ENCODE data around the gene P2RY12.
"Not testable (repeated sequence)": the region's sequence is repeated elsewhere in the genome, so short reads cannot be mapped to it uniquely, and the experiment has no call there.

Gene P2RY12

GRCh38 chr3:151392191-151392590 lies 7.6 kb upstream of the P2RY12 start:
- not testable (repeated sequence) for DNase-seq

- no peak for DNase-seq
Measured at GRCh38 chr3:151391720-151392119, 7.2 kb upstream of the P2RY12 start.

GRCh38 chr3:151387842-151388241 lies 3.3 kb upstream of the P2RY12 start:
- DNase-seq, result no peak

GRCh38 chr3:151387432-151387831 lies 2.9 kb upstream of the P2RY12 start:
- DNase-seq, result no peak

- no peak for DNase-seq
Measured at GRCh38 chr3:151386056-151386455, 1.5 kb upstream of the P2RY12 start.

GRCh38 chr3:151383956-151384355 lies 597 bp downstream of the P2RY12 start:
- no peak for DNase-seq

- no peak for DNase-seq
Measured at GRCh38 chr3:151383111-151383510, 1.4 kb downstream of the P2RY12 start.

- no peak for DNase-seq
Measured at GRCh38 chr3:151382671-151383070, 1.9 kb downstream of the P2RY12 start.

- DNase-seq, result no peak
Measured at GRCh38 chr3:151379083-151379734, 5.3 kb downstream of the P2RY12 start.

GRCh38 chr3:151377768-151378385 lies 6.7 kb downstream of the P2RY12 start:
- DNase-seq, result no peak

- DNase-seq, result no peak
Measured at GRCh38 chr3:151372063-151372820, 12.3 kb downstream of the P2RY12 start.

- DNase-seq, result no peak
Measured at GRCh38 chr3:151371526-151371925, 13.0 kb downstream of the P2RY12 start.

- DNase-seq, result no peak
Measured at GRCh38 chr3:151367448-151367847, 17.1 kb downstream of the P2RY12 start.

- no peak for DNase-seq
Measured at GRCh38 chr3:151366993-151367392, 17.6 kb downstream of the P2RY12 start.

GRCh38 chr3:151362751-151363174 lies 21.8 kb downstream of the P2RY12 start:
- no peak for DNase-seq

- DNase-seq, result no peak
Measured at GRCh38 chr3:151357463-151357850, 27.1 kb downstream of the P2RY12 start.

- DNase-seq, result no peak
Measured at GRCh38 chr3:151356794-151357462, 27.6 kb downstream of the P2RY12 start.

GRCh38 chr3:151351648-151352047 lies 32.9 kb downstream of the P2RY12 start:
- DNase-seq, result no peak

- no peak for DNase-seq
Measured at GRCh38 chr3:151351219-151351618, 33.3 kb downstream of the P2RY12 start.

- DNase-seq, result no peak
Measured at GRCh38 chr3:151350656-151351055, 33.9 kb downstream of the P2RY12 start.

- no peak for DNase-seq
Measured at GRCh38 chr3:151347432-151347831, 37.1 kb downstream of the P2RY12 start.

GRCh38 chr3:151346292-151346691 lies 38.3 kb downstream of the P2RY12 start:
- DNase-seq, result no peak

GRCh38 chr3:151345859-151346258 lies 38.7 kb downstream of the P2RY12 start:
- peak; percentile 32 for DNase-seq

GRCh38 chr3:151331696-151332095 lies 52.9 kb downstream of the P2RY12 start:
- DNase-seq, result no peak
